GM03348 (cell line): ENCODE results near the gene LRRN1.
"Not testable (repeated sequence)": the region's sequence is repeated elsewhere in the genome, so short reads cannot be mapped to it uniquely, and the experiment has no call there.

Experiments
- DNase-seq: peaks from one replicate; pipeline ENCODE4 v3.0.0; 2012; ENCODE audit warnings: low spot score

The LRRN1 gene

DNA sequence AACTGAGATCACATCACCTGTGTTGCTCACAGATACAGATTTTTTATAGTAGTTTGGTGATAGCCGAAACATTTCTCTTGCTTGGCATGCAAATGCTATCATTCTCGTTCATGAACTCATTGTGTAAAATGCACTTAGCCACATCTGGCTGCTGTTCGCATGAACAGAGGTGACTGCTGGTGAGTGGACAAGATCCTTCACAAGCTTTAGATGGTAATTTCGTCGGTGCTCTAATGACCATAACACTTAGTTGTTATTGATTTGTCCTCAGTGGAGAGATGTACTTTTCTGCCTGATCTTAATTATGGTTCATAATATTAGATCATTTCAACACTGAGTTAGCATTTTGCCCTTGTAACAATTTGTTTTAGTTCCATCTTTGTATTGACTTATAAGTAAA is 13.8 kb downstream of the LRRN1 start:
- DNase-seq: no peak

DNA sequence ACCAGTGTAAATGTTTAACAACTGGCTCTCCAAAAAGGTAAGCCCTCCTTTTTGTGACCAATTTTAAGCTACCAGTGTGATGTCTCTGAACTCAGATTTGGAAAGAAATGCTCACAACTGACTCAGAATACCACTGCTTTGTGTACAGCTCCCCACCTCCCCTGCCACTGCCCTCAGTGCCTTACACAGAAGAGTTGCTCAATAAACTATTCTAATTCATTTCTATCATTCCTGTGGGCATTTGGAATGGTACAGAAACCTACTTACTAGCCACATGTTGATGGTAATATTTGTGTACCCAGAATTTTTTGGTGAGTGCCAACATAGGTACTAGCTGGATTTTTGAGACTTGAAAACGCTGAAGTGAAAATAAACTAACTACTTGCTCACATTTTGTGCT is 16.0 kb downstream of the LRRN1 start:
- no peak for DNase-seq

- no peak for DNase-seq
These were observed 16.8 kb downstream of the LRRN1 start for GRCh38 chr3:3816034-3816433.

- DNase-seq: no peak
These were observed 18.6 kb downstream of the LRRN1 start for GRCh38 chr3:3817865-3818264.

DNA sequence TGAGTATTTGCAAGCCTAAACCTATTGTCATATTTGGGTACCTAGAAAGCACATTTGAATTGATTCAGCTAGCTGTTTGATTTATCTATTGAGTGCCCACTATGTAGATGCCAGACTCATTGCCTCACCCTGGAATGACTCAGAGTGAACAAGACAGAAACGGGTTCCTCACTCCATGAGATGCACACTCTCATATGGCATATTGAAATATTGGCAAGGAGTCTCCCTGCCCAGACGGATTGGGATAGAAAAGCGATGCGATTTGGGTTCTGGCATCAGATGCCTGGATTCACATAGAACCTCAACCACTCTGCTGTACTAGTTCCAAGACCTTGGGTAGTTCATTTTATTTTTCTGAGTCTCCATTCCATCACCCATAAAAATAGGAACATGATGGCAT is 22.5 kb downstream of the LRRN1 start:
- no peak for DNase-seq

GRCh38 chr3:3825035-3825434 is 25.8 kb downstream of the LRRN1 start:
- no peak for DNase-seq

GRCh38 chr3:3826521-3826920 is 27.3 kb downstream of the LRRN1 start:
- no peak for DNase-seq

- DNase-seq: no peak
These were observed 27.9 kb downstream of the LRRN1 start for GRCh38 chr3:3827111-3827510.

GRCh38 chr3:3828417-3828816 is 29.2 kb downstream of the LRRN1 start:
- DNase-seq: not testable (repeated sequence)

GRCh38 chr3:3836845-3837244 is 37.6 kb downstream of the LRRN1 start:
- no peak for DNase-seq

- DNase-seq: no peak
These were observed 43.1 kb downstream of the LRRN1 start for GRCh38 chr3:3842356-3842755.

- no peak for DNase-seq
These were observed 49.0 kb downstream of the LRRN1 start for GRCh38 chr3:3847994-3848922.

DNA sequence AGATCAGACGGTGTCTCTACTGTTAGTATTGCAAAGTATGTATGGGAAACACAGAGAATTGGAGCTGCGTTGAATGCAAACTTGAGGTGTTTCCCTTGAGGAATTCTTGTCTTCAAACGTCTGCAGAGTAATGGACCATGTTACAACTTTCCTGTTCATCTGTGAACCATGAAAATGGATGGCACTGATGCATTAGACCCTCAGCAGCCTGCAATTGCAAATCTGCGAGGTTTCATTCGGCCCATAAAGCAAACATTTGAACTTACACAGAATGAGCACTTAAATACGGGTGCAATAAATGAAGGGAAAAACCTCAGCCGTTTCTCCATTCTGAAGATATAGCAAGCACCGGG is 49.7 kb downstream of the LRRN1 start:
- no peak for DNase-seq

GRCh38 chr3:3851621-3852323 is 52.5 kb downstream of the LRRN1 start:
- DNase-seq: no peak

- DNase-seq: no peak
These were observed 54.3 kb downstream of the LRRN1 start for GRCh38 chr3:3853544-3853943.

GRCh38 chr3:3855056-3855455 is 55.8 kb downstream of the LRRN1 start:
- DNase-seq: no peak

DNA sequence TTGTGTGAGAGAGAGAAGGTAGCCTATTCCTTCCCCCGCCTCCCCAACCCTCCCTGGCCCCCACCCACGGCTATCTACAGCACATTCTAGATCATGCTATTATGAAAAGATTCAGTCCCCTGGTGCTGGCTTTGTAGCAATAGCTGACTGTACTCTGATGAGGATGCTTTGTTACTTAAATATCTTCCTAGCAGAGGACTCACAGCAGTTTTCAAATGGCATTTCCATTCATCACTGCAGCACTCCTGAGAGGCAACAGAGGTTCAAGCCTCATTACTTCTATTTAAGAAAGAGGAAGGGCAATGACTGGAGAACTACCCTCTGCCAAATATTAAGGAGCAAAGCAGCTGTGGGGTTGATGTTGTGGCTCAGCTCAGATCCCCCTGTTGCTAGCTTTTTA is 61.0 kb downstream of the LRRN1 start:
- DNase-seq: no peak

DNA sequence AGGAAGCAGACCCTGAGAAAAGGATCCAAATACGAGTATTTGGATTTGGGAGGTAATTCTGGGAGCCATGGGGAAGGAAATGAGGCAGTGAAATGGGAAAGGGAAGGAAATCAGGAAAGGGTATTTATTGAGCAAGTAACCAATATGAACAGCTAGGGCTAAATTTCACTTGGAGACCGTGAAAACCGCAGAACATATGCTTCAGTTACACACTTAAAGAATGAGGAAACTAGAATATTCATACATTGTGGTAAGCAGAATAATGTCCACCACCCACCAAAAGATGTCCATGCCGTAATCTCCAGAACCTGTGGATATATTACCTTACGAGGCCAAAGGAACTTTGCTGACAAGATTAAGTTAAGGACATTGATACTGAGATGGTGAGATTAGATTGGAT is 63.3 kb downstream of the LRRN1 start:
- no peak for DNase-seq

DNA sequence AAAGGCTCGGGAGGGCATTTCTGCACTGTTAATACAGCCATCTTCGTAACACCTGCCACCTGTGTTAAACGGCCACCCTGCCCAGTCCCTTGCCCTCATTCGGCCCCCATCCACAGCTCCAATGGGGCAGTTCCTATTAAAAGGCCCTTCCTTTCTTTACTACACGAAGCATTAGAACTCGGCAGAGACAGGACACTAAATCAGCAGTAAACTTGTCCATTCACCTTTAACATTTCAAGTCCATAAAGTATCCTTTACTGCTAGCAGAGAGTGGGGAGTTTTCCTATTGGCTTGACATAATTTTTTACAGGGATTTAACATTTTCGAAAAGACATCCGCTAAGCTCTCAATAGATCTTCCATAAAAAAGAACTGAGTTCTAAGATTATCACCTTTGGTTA is 76.3 kb downstream of the LRRN1 start:
- no peak for DNase-seq

GRCh38 chr3:3881050-3881449 is 81.8 kb downstream of the LRRN1 start:
- no peak for DNase-seq

GRCh38 chr3:3887311-3887710 is 88.1 kb downstream of the LRRN1 start:
- not testable (repeated sequence) for DNase-seq

GRCh38 chr3:3893590-3893989 is 94.4 kb downstream of the LRRN1 start:
- no peak for DNase-seq
